ENCODE results near the gene TUBA3D.
A peak's percentile ranks its signal among the peaks of the same experiment; 100 is the strongest.

GRCh38 chr2:131492418-131493198, 16.7 kb downstream of the TUBA3D start:
- TF ChIP-seq EZH2 (IDR thresholded peaks at IDR 0.05; ENCODE audit: borderline replicate concordance, low read depth, low read length) (no peak), ZBTB8A (IDR thresholded peaks at IDR 0.05; ENCODE audit: partially characterized antibody) (no peak), CTCF (IDR thresholded peaks at IDR 0.05 in 2 of 3, conservative IDR thresholded peaks at IDR 0.05 in 1 of 3; ENCODE audit: insufficient read depth in 2 of 3, low read depth in 1 of 3, low read length in 3 of 3) (peak; percentile 69 to 95 (median 87)), CREB1 (IDR thresholded peaks at IDR 0.05) (peak; percentile 97), CREB1 (CRISPR knock-in tag; IDR thresholded peaks at IDR 0.05) (peak; percentile 97), TFE3 (CRISPR knock-in tag; IDR thresholded peaks at IDR 0.05) (no peak), MXI1 (IDR thresholded peaks at IDR 0.05; ENCODE audit: low read depth, low read length) (peak; percentile 58; the same call in 1 of the 2 replicates), RCOR1 (IDR thresholded peaks at IDR 0.05; ENCODE audit: borderline replicate concordance in 1 of 2, low read depth in 2 of 2, low read length in 2 of 2) (peak in 1 of 2 experiments; percentile 41; a peak in 2 of 4 replicates), KLF10 (CRISPR knock-in tag; IDR thresholded peaks at IDR 0.05) (no peak)

Measured in K562 (cell line).